SK-MEL-5 (cell line): ENCODE results near the gene TEAD2. TPM values are rescaled to one million over a fixed set of nuclear protein-coding genes. Genes with fewer than 3 reads are reported as not detected.
"Not testable (repeated sequence)": the region's sequence is repeated elsewhere in the genome, so short reads cannot be mapped to it uniquely, and the experiment has no call there.

Experiments used
- DNase-seq: peaks from one replicate; pipeline ENCODE4 v3.0.0-alpha.2; 2016; ENCODE audit warnings: low read depth, low spot score
- in situ Hi-C: cut with HindIII; loops from 2 replicates; pipeline ENCODE4 v1.10.0; 2016; ENCODE audit warnings: low sequenced_read_pairs, high pct_unique_total_duplicates, low pct_unique_long_range_greater_than_20kb
- total RNA-seq: library from RNA; depleted of rRNA; stranded (reverse); fragments of >200 nt; shearing (Covaris generic); gene quantifications from 2 replicates; pipeline ENCODE4 v1.2.3, GENCODE V29; 2014

Gene TEAD2
- total RNA-seq, 1 experiment from 2014 or later: 17.4 TPM

DNA sequence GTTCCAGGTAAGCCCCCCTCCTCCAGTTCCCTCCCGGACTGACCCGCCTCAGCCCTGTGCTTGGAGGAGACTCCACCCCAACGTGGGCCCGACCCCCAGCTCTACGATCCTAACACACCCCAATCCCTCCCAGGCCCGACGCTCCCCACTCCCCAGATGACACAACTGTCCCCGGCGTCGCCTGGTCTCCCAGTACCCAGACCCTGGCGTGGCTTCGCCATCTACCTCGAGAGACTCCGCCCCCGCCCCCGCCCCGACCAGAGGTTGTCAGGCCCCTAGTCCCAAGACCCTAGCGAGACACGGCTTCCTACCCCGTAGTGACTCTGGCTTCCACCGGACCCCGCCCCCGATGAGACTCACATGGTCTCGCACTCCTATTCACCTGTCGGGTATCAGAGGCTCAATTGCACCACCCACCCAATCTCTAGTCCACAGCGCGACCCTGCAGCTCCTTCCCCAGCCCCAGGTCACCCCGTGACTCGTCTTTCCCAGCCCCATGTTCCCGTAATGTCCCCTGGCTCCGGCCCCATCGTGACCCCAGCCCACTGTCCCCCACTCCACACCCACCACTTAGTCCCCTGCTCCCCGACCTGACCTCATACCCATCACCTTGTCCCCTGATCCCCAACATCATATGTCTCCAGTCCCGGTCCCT, 24.1 kb downstream of the TEAD2 start:
- in situ Hi-C loops: no loop called here
- no peak for DNase-seq

DNA sequence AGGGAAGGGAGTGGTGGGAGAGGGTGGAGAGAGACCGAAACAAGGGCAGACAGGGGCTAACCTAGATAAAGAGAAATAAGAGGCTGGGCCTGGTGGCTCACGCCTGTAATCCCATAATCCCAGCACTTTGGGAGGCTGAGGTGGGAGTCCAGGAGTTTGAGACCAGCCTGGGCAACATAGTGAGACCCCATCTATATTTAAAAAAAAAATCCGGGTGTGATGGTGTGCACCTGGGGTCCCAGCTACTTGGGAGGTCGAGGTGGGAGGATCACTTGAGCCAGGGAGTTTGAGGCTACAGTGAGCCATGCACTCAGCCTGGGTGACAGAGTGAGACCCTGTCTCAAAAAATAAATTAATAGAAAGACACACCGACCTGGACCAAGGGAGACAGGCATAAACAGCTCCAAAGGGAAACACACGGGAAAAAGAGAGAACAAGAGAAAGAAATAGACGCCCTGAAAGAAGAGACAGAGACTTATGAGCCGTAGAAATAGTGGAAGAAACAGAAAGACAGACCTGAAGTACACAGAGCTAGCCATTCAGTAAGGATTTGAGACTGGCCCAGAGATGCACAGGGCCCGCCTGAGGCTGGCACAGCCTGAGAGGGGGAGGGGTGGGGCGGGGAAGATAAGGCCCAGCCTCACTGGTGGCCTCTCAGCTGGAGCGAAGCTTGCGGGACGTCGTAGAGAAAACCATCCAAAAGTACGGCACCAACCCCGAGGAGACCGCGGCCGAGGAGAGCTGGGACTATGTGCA, 24.8 kb downstream of the TEAD2 start:
- in situ Hi-C loops: no loop called here
- no peak for DNase-seq

DNA sequence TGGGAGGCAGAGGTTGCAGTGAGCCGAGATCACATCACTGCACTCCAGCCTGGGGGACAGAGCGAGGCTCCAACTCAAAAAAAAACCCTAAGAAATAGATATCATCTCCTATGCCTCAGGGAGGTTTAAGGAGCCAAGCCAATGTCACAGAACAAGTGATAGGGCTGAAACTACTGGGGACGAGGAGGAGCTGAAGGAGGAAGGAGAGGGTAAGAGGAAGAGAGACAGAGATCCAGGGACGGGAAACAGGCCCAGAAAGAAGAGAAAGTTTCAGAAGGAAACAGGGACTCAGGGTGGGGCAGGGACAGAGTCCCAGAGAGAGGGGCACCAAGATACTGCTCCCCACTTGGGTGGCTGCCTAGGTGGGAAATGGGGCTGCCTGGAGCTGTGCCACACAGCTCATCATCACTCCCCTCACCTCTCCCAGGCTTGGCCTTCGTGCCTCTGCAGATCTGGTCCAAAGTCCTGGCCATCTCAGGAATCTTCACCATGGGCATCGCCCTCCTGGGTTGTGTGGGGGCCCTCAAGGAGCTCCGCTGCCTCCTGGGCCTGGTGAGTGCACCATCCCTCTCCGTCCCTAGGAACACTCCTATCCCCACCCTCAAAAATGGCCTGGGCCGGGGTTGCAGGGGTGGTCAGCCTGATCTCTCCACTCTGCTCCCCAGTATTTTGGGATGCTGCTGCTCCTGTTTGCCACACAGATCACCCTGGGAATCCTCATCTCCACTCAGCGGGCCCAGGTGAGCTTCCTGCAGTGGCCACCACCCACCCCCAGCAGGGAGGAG, 25.5 kb downstream of the TEAD2 start:
- in situ Hi-C loops: no loop called here
- DNase-seq: no peak

DNA sequence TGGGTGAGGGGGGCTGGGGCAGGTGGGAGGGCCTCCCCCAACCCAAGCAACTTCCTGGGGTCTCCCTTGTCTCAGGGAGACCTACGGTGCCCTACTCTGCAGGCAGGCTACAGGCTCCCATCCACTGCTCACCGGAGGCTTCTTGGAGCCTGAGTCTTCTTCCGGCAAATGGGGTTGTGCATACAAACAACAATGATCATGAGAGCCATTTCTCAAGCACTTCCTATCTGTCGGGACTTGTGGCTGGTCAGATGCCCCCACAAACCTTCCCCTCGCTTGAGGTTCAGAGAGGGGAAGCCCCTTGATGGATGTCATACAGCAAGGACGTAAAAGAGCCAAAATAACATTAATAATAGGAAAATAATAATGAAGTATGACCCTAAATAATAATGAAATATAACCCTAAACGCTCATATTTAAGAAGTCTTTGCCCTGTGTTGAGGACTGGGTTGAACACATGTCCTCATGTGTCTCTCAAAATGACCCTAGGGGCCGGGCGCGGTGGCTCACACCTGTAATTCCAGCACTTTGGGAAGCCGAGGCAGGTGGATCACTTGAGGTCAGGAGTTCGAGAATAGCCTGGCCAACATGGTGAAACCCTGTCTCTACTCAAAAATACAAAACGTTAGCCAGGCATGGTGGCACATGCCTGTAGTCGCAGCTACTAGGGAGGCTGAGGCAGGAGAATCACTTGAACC, 26.3 kb downstream of the TEAD2 start:
- in situ Hi-C loops: no loop called here
- DNase-seq: no peak

DNA sequence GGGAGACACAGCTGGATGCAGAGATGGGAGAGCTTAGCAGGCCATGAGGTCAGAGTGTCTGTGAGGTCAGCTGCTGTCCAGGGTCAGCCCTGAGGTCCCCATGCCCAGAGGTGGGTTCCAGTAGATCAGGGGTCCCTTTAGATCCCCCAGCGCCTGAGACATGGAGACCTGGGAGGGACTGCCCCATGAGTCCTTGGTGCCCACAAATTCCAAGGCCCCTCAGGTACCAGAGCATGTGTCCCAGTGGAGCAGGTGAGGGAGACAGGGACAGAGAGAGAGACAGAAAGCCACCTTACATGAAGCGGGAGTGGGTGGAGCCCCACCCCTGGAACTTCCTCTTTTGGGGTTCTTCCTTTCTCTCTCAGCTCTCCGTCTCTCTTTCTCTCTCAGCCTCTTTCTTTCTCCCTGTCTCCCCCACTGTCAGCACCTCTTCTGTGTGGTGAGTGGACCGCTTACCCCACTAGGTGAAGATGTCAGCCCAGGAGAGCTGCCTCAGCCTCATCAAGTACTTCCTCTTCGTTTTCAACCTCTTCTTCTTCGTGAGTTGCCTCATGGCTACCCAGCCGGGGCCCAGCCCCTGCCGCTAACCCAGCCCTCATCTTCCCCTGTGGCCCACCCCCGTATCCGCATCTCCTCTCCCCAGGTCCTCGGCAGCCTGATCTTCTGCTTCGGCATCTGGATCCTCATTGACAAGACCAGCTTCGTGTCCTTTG, 27.0 kb downstream of the TEAD2 start, which contains the start of gene CD37:
TSS of gene CD37 (plus strand) at position 336 of the 713 bp plus-strand sequence. CDS start at position 471, 135 bp downstream.
- in situ Hi-C loops: no loop called here
- DNase-seq: no peak

DNA sequence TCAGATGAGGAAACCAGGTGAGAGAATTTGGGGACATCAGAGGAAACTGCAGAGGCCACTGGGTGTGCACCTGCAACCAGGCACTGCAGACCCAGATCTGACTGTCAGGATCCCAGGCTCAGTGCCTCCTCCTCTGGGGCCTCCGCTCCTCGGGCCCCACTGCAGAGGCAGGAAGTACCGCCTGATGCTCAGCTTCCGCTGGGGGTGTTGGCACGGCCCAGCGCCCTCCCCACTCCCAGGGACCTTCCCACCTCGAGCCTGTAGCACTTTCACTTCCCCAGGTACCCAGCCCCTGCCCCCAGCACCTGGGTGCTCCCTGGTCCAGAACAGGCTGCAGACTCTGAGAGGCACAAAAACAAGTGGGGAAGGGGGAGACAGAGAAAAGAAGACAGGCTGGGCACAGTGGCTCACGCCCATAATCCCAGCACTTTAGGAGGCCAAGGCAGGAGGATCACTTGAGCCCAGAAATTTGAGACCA, 28.4 kb downstream of the TEAD2 start:
- in situ Hi-C loops: no loop called here
- DNase-seq: no peak

DNA sequence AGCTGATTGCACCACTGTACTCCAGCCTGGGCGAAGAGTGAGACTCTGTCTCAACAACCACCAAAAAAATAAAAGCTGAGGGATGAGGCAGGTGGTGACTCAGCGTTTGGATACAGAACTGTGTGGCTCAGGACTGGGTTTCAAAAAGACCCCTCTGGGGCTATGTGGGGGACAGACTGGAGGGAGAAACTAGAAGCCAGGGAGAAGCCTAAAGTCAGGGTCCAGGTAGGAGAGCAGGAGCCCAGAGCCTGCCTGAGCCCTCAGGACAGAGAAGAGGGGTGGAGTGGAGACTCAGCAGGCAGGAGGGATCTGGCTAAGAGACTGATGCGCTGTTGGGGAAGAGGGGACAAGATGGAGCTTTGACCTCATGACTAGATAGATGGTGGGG, 28.8 kb downstream of the TEAD2 start:
- in situ Hi-C loops: no loop called here
- no peak for DNase-seq

DNA sequence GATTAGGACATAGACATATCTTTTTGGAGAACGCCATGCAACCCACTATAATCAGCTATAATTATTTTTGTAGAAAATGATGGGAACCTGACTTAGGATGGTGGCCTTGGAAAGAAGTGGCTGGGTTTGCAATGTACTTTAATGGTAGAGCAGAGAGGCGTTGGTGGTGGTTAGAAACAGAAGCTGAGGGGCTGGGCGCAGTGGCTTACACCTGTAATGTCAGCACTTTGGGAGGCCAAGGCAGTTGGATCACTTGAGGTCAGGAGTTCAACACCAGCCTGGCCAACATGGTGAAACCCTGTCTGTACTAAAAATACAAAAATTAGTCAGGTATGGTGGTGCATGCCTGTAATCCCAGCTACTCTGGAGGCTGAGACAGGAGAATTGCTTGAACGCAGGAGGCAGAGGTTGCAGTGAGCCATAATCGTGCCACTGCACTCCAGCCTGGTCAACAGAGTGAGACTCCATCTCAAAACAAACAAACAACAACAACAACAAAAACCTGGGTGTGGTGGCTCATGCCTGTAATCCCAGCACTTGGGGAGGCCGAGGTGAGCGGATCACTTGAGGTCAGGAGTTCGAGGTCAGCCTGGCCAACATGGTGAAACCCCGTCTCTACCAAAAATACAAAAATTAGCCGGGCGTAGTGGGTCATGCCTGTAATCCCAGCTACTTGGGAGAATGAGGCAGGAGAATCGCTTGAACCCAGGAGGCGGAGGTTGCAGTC, 29.4 kb downstream of the TEAD2 start:
- DNase-seq, in situ Hi-C loops: not testable (repeated sequence)

DNA sequence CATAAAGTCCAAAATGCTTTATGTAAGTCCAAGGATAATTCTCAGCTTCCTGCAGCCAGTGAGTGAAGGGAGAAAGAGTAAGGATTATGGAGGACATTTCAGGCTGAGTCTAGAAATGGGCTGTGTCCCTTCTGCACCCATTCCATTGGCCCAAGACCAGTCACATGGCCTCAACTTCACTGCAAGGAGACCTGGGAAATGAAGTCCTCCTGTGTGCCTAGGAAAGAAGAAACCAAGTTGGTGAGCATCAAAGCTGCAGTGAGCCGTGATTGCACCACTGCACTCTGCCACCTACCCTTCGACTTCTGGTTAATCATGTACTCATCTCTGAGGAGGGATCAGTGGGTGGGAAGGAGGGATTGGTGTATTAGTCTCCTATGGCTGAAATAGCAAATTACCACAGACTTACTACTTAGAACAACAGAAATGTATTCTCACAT, 30.6 kb downstream of the TEAD2 start:
- DNase-seq: peak; percentile 79
- in situ Hi-C loops: no loop called here

DNA sequence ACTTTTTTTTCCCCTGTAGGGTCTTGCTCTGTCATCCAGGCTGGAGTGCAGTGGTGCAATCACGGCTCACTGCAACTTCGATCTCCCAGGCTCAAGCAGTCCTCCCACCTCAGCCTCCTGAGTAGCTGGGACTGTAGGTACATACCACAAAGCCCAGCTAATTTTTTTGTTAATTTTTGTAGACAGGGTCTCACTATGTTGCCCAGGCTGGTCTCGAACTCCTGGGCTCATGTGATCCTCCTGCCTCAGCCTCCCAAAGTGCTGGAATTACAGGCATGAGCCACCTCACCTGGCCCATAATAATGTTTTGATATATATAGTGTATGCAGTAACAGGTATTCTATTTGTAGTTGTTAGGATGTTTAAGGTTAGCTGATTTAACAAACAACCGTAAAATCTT, 31.0 kb downstream of the TEAD2 start:
- DNase-seq, in situ Hi-C loops: not testable (repeated sequence)

DNA sequence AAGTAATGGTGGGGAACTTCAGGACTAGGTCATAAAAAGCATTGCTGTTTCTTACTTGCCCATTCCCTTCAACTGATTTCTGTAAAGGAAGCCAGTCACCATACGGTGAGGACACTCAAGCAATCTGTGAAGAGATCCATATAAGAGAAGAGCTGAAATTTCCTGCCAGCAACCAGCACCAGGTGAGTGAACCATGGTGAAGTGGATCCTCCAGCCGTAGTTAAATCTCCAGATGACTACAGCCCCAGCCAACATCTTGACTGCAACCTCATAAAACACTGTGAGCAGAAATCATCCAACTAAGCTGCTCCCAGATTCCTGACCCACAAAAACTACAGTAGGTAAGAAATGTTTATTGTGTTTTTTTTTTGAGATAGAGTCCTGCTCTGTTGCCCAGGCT, 33.5 kb downstream of the TEAD2 start:
- DNase-seq: no peak
- in situ Hi-C loops: no loop called here

DNA sequence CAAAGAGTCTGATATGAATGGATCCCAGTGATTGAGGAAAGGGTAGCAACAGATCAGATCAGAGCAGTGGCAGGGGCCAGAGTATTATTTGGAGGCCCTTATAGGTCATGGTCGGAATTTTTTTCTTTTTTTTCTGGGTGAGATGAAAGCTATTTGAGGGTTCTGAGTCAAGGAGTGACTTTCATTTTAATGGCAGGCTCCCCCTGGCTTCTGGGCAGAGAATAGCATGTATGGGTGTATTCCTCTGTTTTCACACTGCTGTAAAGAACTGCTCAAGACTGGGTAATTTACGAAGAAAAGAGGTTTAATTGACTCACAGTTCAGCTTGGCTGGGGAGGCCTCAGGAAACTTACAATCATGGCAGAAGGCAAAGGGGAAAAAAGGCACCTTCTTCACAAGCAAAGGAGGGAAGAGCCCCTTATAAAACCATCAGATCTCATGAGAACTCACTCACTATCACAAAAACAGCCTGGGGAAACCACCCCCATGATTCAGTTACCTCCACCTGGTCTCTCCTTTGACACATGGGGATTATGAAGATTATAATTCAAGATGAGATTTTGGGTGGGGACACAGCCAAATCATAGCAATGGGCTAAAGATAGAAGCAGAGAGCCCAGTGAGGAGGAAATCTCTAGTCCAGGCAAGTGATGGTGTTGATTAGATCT, 34.2 kb downstream of the TEAD2 start:
- peak; percentile 64 for DNase-seq
- in situ Hi-C loops: no loop called here

DNA sequence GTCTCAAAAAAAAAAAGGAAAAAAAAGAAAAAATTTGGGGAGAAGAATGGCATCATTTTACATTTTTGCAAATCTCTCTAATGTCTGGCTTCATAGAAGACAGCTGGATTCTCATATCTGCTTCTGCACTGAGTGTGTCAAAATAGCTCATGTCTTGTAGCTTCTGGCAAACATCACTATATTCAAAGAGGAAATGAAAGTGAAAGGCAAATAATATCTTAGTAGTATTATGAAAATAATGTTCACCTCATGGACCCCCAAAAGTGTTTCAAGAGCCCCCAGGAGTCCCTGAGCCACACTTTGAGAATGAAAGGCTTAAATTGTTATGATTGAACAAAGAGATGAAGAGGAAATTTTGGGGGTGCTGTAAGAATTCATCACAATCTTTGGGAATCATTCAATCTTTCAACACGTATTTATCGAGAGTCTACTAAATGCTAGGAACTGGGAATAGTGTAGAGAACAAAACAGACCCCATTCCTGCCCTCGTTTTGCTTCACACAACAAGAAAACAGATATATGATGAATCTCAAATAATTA, 36.0 kb downstream of the TEAD2 start:
- DNase-seq: no peak
- in situ Hi-C loops: no loop called here

DNA sequence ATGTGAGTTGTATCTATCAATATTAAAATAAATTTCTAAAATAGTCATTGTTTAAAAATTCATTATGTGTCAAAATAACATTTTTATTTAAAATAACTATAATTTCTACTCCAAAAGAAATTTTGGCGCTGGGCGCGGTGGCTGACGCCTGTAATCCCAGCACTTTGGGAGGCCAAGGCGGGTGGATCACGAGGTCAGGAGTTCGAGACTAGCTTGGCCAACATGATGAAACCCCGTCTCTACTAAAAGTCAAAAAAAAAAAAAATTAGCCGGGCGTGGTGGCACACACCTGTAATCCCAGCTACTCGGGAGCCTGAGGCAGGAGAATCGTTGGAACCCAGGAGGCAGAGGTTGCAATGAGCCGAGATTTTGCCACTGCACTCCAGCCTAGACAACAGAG, 36.5 kb downstream of the TEAD2 start:
- DNase-seq, in situ Hi-C loops: not testable (repeated sequence)

DNA sequence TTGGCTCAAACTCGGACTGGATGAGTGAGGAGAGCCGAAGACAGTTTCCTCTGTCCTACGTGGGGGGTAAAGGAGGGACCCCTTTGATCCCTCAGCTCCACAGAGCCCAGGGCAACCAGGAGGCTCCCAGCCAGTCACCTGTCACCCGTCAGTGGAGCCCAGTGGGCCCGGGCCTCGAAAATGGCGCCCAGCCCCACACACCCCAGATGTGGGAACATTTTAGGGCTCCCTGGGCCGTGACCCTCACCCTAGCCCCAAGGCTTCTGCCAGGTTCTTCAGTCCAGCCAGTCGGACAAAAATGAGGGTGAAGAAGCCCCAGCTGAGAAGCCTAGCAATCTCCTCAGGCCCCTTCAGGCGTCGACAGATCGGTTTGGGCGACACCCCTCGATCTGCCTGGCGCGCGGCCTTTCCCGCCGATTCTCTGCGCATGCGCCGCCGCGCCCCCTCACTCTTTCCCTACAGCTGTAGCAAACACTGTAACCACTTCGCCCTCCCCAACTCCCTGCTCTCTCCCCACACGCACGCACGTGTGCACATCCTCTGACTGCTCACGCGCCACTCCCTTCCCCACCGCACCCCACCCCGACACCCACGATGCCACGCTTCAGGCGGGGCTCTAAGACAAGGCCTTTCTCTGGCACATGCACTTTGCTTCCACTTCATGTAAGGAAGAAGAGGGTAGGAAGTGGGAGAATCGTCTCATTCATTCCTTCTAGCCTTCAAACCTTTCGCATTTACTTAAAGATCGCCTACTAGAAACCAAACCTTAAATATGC, 37.2 kb downstream of the TEAD2 start, which contains the start of gene SLC6A16:
TSS of gene SLC6A16 (minus strand) at position 391 of the 776 bp plus-strand sequence. CDS start 13,844 bp downstream, outside the sequence.
- in situ Hi-C loops: no loop called here
- DNase-seq: no peak
